HEK293 (cell line): ENCODE measurements around the gene FRMD4A.

Experiments
- CTCF ChIP-seq: fragments of 450-650 bp; formaldehyde crosslinking; IDR thresholded peaks from 2 replicates; pipeline ENCODE4 v1.5.1; 2016; ENCODE audit warnings: missing biosample characterization, missing genetic modification characterization
- ZNF449 ChIP-seq: fragments of 450-650 bp; formaldehyde crosslinking; IDR thresholded peaks from 2 replicates; pipeline ENCODE4 v1.5.1; 2017; ENCODE audit warnings: missing biosample characterization, mild to moderate bottlenecking, missing genetic modification characterization, moderate library complexity
- ZNF600 ChIP-seq: fragments of 450-650 bp; formaldehyde crosslinking; IDR thresholded peaks from 2 replicates; pipeline ENCODE4 v1.5.1; 2016; ENCODE audit warnings: missing biosample characterization, missing genetic modification characterization
- ZSCAN23 ChIP-seq: fragments of 450-650 bp; formaldehyde crosslinking; IDR thresholded peaks from 2 replicates; pipeline ENCODE4 v1.5.1; 2016; ENCODE audit warnings: missing biosample characterization, missing genetic modification characterization

- TF ChIP-seq ZNF600: no peak
- no peak for TF ChIP-seq ZSCAN23
- no peak for TF ChIP-seq ZNF449 (tag by site-specific recombination)
- no peak for TF ChIP-seq CTCF (tag by site-specific recombination)
These were observed 462.9 kb downstream of the FRMD4A start for GRCh38 chr10:13867822-13868221.
